ENCODE measurements around the gene LRRC61.
A peak's percentile ranks its signal among the peaks of the same experiment; 100 is the strongest.

LRRC61 gene

DNA sequence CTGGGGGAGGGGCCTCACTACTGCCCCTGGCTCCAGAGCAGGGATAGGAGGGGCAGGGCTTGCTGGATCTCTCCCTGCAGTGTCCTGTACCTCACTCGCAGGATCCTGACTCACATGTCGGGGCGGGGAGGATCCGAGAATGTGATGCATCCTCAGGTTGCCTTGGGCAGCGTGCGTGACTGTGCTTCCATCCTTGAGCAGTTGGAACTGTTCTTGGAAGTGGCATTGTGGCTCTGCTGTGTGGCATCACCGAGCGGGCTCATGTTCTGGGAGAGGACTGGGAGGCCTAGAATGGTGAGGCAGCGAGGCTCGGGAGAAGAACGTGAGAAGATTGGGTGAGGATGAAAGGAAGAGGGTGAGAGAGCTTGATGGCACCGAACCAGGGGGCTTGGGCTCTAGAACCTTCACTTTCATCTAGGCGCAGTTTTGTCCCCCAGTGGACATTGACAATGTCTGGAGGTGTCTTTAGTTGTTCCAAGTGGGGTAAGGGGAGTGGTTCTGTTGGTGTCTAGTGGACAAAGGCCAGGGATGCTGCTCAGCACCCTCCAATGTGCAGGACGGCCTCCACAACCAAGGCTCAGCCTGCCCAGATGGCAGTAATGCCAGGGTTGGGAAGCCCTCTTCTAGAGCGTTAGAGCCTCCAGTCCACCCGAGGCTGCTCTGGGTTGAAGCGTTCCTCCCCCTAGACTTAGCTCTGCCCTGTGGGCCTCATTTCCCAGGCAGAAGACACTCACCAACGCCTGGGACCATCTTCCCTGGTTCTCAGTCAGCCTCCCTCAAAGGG is 9.9 kb downstream of the LRRC61 start:
- DNase-seq: no peak

GRCh38 chr7:150333659-150334058 is 10.5 kb downstream of the LRRC61 start:
- no peak for DNase-seq

DNA sequence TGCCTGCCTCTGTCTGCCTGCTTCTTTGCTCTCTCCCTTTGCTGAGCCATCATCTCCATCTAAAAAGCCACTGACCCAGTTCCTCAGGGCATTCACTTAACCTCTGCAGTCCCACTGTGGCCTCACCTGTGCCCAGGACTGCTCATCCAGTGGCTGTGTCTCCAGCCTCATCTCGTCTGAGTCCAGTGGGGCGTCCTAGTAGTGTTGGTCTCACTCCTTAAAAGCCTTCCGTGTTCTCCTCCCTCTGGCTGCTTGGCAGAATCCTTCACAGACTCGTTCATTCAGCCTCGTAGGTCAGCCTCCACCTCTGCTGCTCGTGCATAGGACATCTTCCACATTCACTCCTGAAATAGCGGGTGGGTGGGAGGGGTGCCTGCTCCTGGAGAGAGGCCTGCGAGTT is 11.0 kb downstream of the LRRC61 start:
- DNase-seq: no peak

GRCh38 chr7:150335108-150335773 is 12.1 kb downstream of the LRRC61 start:
- no peak for DNase-seq

DNA sequence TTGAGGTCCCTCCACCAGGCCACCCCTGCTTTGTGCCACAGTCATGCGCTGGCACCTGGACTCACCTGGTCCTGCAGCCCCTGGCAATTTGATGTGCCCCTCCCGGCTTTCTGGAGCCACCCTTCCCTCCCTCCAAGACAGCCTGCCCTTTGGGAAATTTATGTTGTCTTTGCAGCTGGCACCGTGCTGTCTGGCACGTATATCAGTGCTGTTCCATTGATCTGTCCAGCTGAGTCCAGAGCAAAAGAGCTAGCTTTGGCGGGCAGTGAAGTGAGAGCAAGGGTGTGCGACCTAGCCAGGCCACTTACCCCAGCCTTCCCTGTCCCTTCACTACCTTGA is 12.6 kb downstream of the LRRC61 start:
- DNase-seq: no peak

DNA sequence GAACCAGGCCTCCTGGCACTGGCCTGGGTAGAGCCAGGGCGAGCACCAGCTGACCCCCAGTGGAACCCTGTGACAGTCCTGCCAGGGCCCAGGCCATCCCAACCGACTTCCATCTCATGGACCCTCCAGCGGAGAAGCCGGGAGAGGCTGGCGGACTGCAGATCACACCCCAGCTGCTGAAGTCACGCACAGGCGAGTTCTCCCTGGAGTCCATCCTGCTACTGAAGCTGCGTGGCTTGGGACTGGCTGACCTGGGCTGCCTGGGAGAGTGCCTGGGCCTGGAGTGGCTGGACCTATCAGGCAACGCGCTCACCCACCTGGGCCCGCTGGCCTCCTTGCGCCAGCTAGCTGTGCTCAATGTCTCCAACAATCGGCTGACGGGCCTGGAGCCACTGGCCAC is 13.6 kb downstream of the LRRC61 start:
- no peak for DNase-seq

- no peak for DNase-seq
Measured at GRCh38 chr7:150337179-150337578, 14.0 kb downstream of the LRRC61 start.

- no peak for DNase-seq
Measured at GRCh38 chr7:150337659-150338081, 14.5 kb downstream of the LRRC61 start.

- no peak for DNase-seq
Measured at GRCh38 chr7:150338166-150338829, 15.1 kb downstream of the LRRC61 start.

GRCh38 chr7:150339409-150339809 is 16.3 kb downstream of the LRRC61 start:
- DNase-seq: no peak

DNA sequence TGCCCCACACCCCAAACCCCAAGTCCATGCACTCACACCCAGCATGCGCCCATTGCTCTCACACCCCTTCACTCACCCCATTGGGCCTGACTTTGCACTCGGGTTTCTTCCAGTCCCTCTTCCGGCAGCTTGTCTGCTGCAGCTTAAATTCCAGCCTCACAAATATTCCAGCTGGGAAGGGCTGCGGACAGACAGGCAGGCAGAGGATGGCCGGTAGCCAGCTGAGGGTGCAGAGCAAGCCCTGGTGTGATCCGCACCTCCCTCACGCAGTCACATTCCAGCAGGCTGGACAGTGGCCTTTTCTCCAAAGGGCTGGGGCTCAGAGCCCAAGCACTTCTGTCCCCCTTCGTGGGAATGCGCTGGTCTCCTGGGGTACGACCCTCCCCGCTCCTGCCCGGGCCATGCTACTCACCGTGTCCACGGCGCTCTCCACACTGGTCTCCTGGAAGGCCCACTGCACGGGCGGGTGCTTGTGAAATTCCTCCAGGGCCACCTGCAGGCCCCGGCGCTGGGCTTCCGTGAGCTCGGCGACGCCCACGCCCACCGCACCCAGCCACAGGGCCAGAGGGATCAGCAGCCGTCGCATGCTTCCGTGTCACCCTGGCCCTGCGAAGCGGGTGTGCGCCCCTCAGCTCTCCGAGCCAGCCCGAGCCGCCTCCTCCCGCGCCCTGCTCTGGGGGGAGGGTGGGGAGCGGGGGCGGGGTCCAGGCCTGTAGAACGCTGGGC is 17.0 kb downstream of the LRRC61 start:
- no peak for DNase-seq

DNA sequence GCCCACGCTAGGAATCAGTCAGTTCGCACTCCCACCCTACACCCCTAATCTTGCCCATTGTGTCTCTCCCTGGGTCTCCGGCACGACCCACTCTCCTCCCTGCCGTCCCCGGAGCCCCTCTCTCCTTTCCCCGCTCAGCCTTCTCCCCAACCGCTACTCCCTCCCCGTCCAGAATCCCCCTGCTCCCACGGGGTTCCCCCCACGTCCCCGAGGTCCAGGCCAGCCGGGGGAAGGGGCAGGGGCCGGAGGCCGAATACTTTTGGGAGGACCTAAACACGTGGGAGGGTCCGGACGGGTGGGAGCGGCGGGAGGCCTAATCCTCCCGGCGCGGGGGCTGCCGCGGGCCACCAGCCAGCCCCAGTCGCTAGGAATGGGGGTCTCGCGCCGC is 17.7 kb downstream of the LRRC61 start:
- no peak for DNase-seq

GRCh38 chr7:150341263-150342120 is 18.3 kb downstream of the LRRC61 start, which contains the start of gene RARRES2:
Gene RARRES2, minus strand, starts transcription at chr7:150341629. Its CDS starts 1,020 bp downstream, at chr7:150340609.
- DNase-seq: no peak

- DNase-seq: no peak
Measured at GRCh38 chr7:150342121-150342408, 18.9 kb downstream of the LRRC61 start.

- no peak for DNase-seq
Measured at GRCh38 chr7:150343225-150343624, 20.1 kb downstream of the LRRC61 start.

DNA sequence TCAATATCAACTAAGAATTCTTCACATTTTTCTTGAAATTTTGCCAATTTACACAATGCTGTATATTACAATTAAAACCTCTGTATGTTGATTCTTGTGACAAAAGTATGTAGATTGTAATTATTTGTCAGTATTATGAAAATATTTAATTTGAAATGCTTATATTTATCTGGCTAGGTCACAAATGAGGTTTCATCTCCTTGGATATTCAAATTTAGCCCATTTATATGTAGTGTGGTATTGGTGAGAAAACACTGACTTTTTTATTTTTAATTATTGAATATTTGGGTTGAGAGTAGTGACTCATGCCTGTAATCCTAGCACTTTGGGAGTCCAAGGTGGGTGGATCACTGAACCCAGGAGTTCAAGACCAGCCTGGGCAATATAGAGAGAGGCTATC is 21.1 kb downstream of the LRRC61 start:
- DNase-seq: no peak

GRCh38 chr7:150345012-150345411 is 21.9 kb downstream of the LRRC61 start:
- no peak for DNase-seq

GRCh38 chr7:150346922-150347321 is 23.8 kb downstream of the LRRC61 start:
- no peak for DNase-seq

DNA sequence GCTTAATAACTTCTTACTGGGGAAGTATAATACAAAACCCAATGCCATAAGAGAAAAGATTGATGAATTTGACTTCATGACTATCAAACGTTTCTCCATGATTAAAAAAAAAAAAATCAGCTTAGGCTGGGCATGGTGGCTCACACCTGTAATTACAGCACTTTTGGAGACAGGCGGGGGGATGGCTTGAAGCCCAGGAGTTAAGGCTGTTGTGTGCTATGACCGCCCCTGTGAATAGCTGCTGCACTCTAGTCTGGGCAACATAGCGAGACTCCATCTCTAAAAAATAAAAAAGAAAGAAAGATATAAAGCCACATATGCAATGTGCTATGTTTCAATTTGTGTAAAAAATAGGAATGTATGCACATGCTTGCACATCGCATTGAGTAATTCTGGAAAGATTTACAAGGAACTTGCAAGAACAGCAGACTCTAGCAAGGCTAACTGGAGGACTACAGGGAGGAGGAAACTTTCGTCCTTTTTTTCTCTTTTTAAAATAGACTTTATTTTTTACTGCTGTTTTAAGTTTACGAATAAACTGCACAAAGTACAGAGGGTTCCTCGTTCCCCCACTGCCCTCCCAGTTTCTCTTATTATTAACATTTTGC is 28.5 kb downstream of the LRRC61 start:
- no peak for DNase-seq

DNA sequence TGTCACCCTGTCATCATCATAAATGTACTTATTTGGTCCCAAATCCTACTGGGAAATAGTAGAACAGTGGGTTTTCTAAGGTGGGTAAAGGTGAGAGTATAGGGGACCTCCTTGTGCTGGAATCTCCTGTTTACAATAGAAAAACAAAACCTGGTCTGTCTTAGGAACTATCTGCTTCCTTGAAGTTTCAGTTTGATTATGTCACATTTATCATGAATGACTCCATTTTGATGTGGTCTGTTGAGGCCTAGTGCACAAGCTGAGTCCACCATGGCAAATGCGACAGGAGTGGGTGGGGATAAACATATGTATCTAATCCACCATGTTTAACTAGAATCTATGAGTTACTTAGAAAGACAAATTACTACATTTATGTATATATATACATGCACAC is 32.5 kb downstream of the LRRC61 start:
- no peak for DNase-seq

- peak; percentile 22 for DNase-seq
Measured at GRCh38 chr7:150356265-150356897, 33.2 kb downstream of the LRRC61 start.

DNA sequence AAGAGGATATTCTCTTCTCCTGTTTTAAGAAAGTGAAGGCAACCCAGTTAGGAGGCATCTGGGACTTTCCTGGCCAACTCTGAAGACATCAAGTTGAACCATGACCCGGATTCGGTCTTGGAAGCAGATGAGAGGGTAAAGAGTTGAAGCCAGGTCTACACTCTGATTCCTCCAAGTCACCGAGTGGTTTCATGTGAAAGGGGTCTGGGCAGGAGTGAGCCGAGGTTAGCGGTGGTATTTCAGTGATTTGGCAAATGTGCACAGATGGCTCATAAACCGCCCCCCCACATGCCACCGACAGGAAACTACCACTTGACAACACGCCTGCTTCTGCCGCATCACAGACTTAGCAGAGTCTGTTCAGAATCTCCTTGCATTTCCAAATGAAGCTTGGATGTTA is 34.1 kb downstream of the LRRC61 start:
- peak; percentile 66 for DNase-seq
